ENCODE data around the gene CTTNBP2NL.
"Not testable (repeated sequence)": the region's sequence is repeated elsewhere in the genome, so short reads cannot be mapped to it uniquely, and the experiment has no call there.

The CTTNBP2NL gene

DNA sequence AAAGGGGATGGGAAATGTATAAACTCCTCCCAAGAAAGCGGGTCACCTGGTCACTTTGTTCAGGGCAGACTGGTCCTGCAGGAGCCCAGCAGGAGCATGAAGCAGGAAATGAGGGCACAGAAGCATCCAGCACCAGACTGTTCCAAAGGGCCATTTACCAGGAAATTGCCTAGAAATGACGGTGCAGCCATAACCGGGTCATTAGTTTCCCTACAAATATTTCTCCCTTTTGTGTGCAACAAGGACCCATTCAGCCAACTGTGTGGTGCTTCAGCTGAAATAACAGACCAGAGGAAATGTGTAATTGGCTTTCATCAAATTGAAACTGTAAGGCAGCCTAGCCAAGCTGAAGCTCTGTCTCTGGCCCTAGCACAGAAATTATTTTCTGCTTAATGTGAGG lies 7.6 kb upstream of the CTTNBP2NL start:
- Histone ChIP-seq H3K27me3 (peaks cover 39% of the 10 kb centered on the region), H3K27ac (no peak overlapping the region), H3K9me3 (no peaks in the 10 kb centered on the region), H3K4me3 (ENCODE audit: low read depth in 1 of 2, low read length in 1 of 2) (no peak overlapping the region), H3K4me1 (ENCODE audit: control insufficient read depth in 1 of 2, insufficient read depth in 1 of 2, low read depth in 1 of 2, low read length in 1 of 2) (peaks cover 5% of the 10 kb centered on the region in 2 experiments), H3K36me3 (no peaks in the 10 kb centered on the region)
- TF ChIP-seq, protein P1, sequence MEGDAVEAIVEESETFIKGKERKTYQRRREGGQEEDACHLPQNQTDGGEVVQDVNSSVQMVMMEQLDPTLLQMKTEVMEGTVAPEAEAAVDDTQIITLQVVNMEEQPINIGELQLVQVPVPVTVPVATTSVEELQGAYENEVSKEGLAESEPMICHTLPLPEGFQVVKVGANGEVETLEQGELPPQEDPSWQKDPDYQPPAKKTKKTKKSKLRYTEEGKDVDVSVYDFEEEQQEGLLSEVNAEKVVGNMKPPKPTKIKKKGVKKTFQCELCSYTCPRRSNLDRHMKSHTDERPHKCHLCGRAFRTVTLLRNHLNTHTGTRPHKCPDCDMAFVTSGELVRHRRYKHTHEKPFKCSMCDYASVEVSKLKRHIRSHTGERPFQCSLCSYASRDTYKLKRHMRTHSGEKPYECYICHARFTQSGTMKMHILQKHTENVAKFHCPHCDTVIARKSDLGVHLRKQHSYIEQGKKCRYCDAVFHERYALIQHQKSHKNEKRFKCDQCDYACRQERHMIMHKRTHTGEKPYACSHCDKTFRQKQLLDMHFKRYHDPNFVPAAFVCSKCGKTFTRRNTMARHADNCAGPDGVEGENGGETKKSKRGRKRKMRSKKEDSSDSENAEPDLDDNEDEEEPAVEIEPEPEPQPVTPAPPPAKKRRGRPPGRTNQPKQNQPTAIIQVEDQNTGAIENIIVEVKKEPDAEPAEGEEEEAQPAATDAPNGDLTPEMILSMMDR (IDR thresholded peaks at IDR 0.05), result no peak

DNA sequence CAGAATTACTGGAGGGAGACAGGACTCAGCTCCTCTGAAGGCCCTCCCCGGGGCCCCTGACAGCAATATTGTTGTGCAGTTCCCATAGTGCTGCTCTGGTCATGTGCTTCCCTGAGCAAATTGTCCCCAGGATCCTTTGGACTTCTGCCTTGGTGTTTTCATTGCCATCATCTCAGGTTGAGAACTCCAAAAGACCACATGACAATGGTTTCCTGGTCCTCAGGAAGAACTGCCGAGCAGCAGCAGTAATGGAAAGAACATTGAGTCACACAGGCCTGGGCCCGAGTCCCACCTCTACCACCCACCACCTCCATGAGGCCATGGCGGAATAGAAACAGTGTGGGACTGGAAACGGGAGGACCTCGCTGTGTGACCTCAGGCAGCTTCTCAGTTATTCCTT lies 6.3 kb upstream of the CTTNBP2NL start:
- TF ChIP-seq, protein P1 (IDR thresholded peaks at IDR 0.05), result no peak
- peaks cover 38% of the 10 kb centered on the region for H3K27me3 ChIP-seq
- no peak overlapping the region for H3K4me3 ChIP-seq (ENCODE audit: low read depth in 1 of 2, low read length in 1 of 2)
- no peaks in the 10 kb centered on the region for H3K36me3 ChIP-seq
- peaks cover 5 to 10% of the 10 kb centered on the region in 2 experiments for H3K4me1 ChIP-seq (ENCODE audit: control insufficient read depth in 1 of 2, insufficient read depth in 1 of 2, low read depth in 1 of 2, low read length in 1 of 2)
- no peak overlapping the region for H3K27ac ChIP-seq
- H3K9me3 ChIP-seq, result no peaks in the 10 kb centered on the region

DNA sequence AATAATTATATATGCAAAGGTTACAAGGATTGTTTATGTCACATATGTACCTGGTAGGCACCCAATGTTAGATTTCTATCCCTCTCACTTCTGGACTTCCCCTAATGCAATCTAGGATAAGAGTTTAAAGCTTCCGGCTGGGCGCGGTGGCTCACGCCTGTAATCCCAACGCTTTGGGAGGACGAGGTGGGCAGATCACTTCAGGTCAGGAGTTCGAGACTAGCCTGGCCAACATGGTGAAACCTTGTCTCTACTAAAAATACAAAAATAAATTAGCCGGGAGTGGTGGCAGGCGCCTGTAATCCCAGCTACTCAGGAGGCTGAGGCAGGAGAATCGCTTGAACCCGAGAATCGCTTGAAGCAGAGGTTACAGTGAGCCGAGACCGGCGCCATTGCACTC lies 5.7 kb upstream of the CTTNBP2NL start:
- peaks cover 5 to 10% of the 10 kb centered on the region in 2 experiments for H3K4me1 ChIP-seq (ENCODE audit: control insufficient read depth in 1 of 2, insufficient read depth in 1 of 2, low read depth in 1 of 2, low read length in 1 of 2)
- not testable (repeated sequence) for H3K36me3 ChIP-seq; H3K4me3 ChIP-seq (ENCODE audit: low read depth in 1 of 2, low read length in 1 of 2); H3K27ac ChIP-seq; H3K9me3 ChIP-seq
- H3K27me3 ChIP-seq, result peaks cover 41% of the 10 kb centered on the region

DNA sequence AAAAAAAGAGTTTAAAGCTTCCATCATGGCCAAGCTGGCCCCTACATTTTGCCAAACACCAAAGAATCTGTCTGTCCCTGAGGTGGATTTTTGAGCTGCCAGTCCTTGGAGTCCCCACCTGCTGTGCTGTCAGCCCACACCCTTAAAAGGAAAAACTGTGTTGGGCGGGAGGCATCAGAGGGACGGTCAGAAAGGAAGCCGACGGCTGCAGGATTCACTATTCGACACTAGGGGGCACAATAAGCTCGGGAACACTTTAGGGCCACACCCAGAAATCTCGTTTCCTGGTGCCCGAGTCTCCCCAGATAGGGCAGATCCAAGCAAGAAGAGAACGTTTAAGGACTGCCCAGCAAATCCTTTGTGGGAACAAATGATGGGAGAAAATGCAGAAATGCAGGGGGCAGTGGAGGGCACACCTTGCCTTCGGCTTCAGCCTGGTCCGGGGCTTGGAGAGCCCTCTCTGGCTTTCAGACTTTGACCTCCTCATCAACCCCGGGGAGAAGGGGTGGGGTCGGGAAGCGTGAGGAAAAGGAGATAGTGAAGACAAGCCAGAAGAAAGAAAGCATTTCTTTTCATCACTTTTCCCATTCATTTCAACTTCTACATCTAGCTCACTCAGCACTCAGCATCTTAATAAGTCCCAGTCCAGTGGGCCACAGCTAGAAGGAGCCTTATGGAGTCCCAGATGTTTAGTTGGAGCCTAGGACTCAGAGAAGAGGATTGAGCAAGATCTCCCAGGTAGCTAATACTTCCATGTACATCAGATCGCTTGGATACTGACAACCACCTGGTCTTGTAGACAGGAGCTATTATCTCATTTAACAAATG lies 5.0 kb upstream of the CTTNBP2NL start:
- Histone ChIP-seq H3K9me3 (no peaks in the 10 kb centered on the region), H3K4me1 (ENCODE audit: control insufficient read depth in 1 of 2, insufficient read depth in 1 of 2, low read depth in 1 of 2, low read length in 1 of 2) (peaks cover 9 to 16% of the 10 kb centered on the region in 2 experiments), H3K27ac (no peak overlapping the region), H3K36me3 (no peaks in the 10 kb centered on the region), H3K4me3 (ENCODE audit: low read depth in 1 of 2, low read length in 1 of 2) (no peak overlapping the region), H3K27me3 (peaks cover 48% of the 10 kb centered on the region)
- TF ChIP-seq, protein P1 (IDR thresholded peaks at IDR 0.05), result peak; percentile 74

DNA sequence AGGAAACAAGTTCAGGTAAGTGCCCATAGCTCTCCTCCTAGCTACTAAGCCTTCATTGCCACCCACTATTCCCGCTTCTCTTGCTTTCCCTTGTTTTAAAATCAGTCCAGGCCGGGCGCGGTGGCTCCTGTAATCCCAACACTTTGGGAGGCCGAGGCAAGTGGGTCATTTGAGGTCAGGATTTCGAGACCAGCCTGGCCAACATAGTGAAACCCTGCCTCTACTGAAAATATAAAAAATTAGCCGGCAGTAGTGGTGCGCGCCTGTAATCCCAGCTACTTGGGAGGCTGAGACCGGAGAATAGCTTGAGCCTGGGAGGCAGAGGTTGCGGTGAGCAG lies 4.4 kb upstream of the CTTNBP2NL start:
- Histone ChIP-seq H3K27me3 (peaks cover 54% of the 10 kb centered on the region), H3K4me1 (ENCODE audit: control insufficient read depth in 1 of 2, insufficient read depth in 1 of 2, low read depth in 1 of 2, low read length in 1 of 2) (peaks cover 14 to 22% of the 10 kb centered on the region in 2 experiments), H3K4me3 (ENCODE audit: low read depth in 1 of 2, low read length in 1 of 2) (no peak overlapping the region), H3K27ac (no peak overlapping the region), H3K9me3 (no peaks in the 10 kb centered on the region), H3K36me3 (no peaks in the 10 kb centered on the region)
- TF ChIP-seq, protein P1 (IDR thresholded peaks at IDR 0.05), result no peak

DNA sequence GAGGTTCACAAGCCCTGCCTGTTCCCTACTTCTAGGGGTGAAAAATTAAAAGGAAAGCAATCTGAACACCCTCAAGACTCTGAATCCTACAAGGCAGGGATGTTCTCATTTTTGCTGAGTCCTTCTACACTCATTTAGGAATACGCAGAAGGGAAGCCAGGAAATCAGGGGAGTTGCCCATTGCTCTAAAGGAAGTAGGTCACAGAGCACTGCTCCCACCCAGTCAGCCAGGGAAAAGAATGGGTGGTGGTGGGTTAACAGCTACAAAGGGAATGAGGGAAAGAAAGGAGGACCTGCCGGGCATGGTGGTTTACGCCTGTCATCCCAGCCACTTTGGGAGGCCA lies 2.4 kb upstream of the CTTNBP2NL start:
- TF ChIP-seq, protein P1 (IDR thresholded peaks at IDR 0.05), result no peak
- H3K9me3 ChIP-seq, result no peaks in the 10 kb centered on the region
- peaks cover 66% of the 10 kb centered on the region for H3K27me3 ChIP-seq
- H3K27ac ChIP-seq, result no peak overlapping the region
- H3K4me3 ChIP-seq (ENCODE audit: low read depth in 1 of 2, low read length in 1 of 2), result no peak overlapping the region
- H3K36me3 ChIP-seq, result no peaks in the 10 kb centered on the region
- peaks cover 16 to 25% of the 10 kb centered on the region in 2 experiments for H3K4me1 ChIP-seq (ENCODE audit: control insufficient read depth in 1 of 2, insufficient read depth in 1 of 2, low read depth in 1 of 2, low read length in 1 of 2)

All from neutrophil (primary cell).